Measurements from ENCODE around the gene COG2.

DNA sequence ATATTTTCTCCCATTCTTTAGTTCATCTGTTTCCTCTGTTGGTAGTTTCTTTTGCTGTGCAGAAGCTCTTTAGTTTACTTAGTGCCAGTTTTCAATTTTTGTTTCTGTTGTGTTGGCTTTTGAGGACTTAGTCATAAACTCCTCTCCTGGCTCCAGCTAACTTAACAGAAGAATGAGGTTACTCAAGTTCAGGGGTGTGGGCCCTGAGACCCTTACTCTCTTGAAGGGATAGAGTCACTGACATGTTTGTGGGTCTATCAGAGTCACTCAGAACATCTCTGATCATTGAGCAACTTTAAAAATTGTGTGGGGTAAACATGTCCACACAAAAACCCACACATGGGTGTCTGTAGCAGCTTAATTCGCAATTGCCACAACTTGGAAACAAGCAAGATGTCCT lies 57.4 kb downstream of the COG2 start:
- no peak for TF ChIP-seq POLR2A (IDR thresholded peaks at IDR 0.05)
- TF ChIP-seq, protein P1, sequence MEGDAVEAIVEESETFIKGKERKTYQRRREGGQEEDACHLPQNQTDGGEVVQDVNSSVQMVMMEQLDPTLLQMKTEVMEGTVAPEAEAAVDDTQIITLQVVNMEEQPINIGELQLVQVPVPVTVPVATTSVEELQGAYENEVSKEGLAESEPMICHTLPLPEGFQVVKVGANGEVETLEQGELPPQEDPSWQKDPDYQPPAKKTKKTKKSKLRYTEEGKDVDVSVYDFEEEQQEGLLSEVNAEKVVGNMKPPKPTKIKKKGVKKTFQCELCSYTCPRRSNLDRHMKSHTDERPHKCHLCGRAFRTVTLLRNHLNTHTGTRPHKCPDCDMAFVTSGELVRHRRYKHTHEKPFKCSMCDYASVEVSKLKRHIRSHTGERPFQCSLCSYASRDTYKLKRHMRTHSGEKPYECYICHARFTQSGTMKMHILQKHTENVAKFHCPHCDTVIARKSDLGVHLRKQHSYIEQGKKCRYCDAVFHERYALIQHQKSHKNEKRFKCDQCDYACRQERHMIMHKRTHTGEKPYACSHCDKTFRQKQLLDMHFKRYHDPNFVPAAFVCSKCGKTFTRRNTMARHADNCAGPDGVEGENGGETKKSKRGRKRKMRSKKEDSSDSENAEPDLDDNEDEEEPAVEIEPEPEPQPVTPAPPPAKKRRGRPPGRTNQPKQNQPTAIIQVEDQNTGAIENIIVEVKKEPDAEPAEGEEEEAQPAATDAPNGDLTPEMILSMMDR (IDR thresholded peaks at IDR 0.05 in 4 of 5, conservative IDR thresholded peaks at IDR 0.05 in 1 of 5) = no peak

Data from gastrocnemius medialis (tissue), 4 donors.